Coronary artery (tissue), 2 donors: ENCODE results near the gene CRADD.

ENCODE experiments used
- DNase-seq: peaks from one replicate; pipeline ENCODE4 v3.0.0-alpha.2; 2017; ENCODE audit warnings: low spot score
- H3K27ac ChIP-seq, 2 donors: fragments of 200-600 bp; sonication (generic); one replicate each; pipeline ENCODE4 v1.5.1; 2016 to 2019
- H3K4me3 ChIP-seq: fragments of 200-600 bp; sonication (generic); 2 replicates; pipeline ENCODE4 v1.5.1; 2016; ENCODE audit warnings: mild to moderate bottlenecking, moderate library complexity
- CTCF ChIP-seq: fragments of 200-600 bp; sonication (generic); IDR thresholded peaks from one replicate; pipeline ENCODE4 v1.5.1; 2019; ENCODE audit warnings: antibody characterized with exemption

Gene CRADD

GRCh38 chr12:93742110-93742934, 65.1 kb downstream of the CRADD start:
- no peak for DNase-seq
- peak overlapping the region; percentile 79 for H3K4me3 ChIP-seq
- peak; percentile 14 for TF ChIP-seq CTCF
- peak overlapping the region; percentile 88 to 89 for H3K27ac ChIP-seq

GRCh38 chr12:93743229-93743998, 66.2 kb downstream of the CRADD start:
- no peak for DNase-seq
- H3K4me3 ChIP-seq: peak overlapping the region; percentile 79
- peak overlapping the region; percentile 88 to 89 for H3K27ac ChIP-seq
- TF ChIP-seq CTCF: no peak

GRCh38 chr12:93743999-93744689, 67.0 kb downstream of the CRADD start:
- H3K27ac ChIP-seq: peak overlapping the region; percentile 44 to 47
- no peak overlapping the region for H3K4me3 ChIP-seq
- DNase-seq: no peak
- no peak for TF ChIP-seq CTCF

GRCh38 chr12:93745286-93745685, 68.1 kb downstream of the CRADD start:
- no peak for DNase-seq
- Histone ChIP-seq H3K4me3 (no peak overlapping the region), H3K27ac (no peak overlapping the region)
- TF ChIP-seq CTCF: no peak

GRCh38 chr12:93746572-93747168, 69.5 kb downstream of the CRADD start:
- no peak for TF ChIP-seq CTCF
- no peak for DNase-seq
- Histone ChIP-seq H3K4me3 (no peak overlapping the region), H3K27ac (no peak overlapping the region)

- TF ChIP-seq CTCF: no peak
- no peak for DNase-seq
- H3K27ac ChIP-seq: no peak overlapping the region
- H3K4me3 ChIP-seq: no peak overlapping the region
These were observed 71.7 kb downstream of the CRADD start for GRCh38 chr12:93748672-93749383.
